ENCODE data around the gene DAAM2. TPM values are rescaled to one million over a fixed set of nuclear protein-coding genes. Genes with fewer than 3 reads are reported as not detected.

The DAAM2 gene
- total RNA-seq, 6 experiments from 2014 or later, result 1.6 to 9.8 (median 4.7) TPM

- H3K4me1 ChIP-seq, result no peaks in the 10 kb centered on the region
- no peaks in the 10 kb centered on the region for H3K36me3 ChIP-seq
- no peaks in the 10 kb centered on the region for H3K27me3 ChIP-seq
- no peaks in the 10 kb centered on the region for H3K9me3 ChIP-seq
- no peak overlapping the region for H3K4me3 ChIP-seq
- ATAC-seq (no peak), DNase-seq (no peak)
- intact Hi-C loops (cut with DNase I), result no loop called here
- H3K27ac ChIP-seq, result no peak overlapping the region
- TF ChIP-seq CTCF (IDR thresholded peaks at IDR 0.05) (no peak), POLR2A (IDR thresholded peaks at IDR 0.05) (no peak)
- 80% methylated on average over 5 of the region's 7 CpGs for WGBS (ENCODE audit: insufficient coverage, low coverage, low lambda C conversion rate, missing lambda C conversion rate)
Observed at GRCh38 chr6:39855356-39855995, 63.3 kb downstream of the DAAM2 start.

GRCh38 chr6:39859025-39859424 is 66.8 kb downstream of the DAAM2 start:
- H3K9me3 ChIP-seq, result no peaks in the 10 kb centered on the region
- no peak for TF ChIP-seq CTCF (IDR thresholded peaks at IDR 0.05)
- TF ChIP-seq POLR2A (IDR thresholded peaks at IDR 0.05), result no peak
- no peaks in the 10 kb centered on the region for H3K36me3 ChIP-seq
- H3K27me3 ChIP-seq, result no peaks in the 10 kb centered on the region
- DNase-seq (no peak), ATAC-seq (no peak)
- H3K4me1 ChIP-seq, result no peaks in the 10 kb centered on the region
- H3K27ac ChIP-seq, result no peak overlapping the region
- 83% methylated on average over 2 of the region's 2 CpGs for WGBS (ENCODE audit: insufficient coverage, low coverage, low lambda C conversion rate, missing lambda C conversion rate)
- H3K4me3 ChIP-seq, result no peak overlapping the region
- intact Hi-C loops (cut with DNase I), result no loop called here

GRCh38 chr6:39861663-39862062 is 69.5 kb downstream of the DAAM2 start:
- no peak overlapping the region for H3K4me3 ChIP-seq
- no peaks in the 10 kb centered on the region for H3K9me3 ChIP-seq
- ATAC-seq, result no peak
- H3K27ac ChIP-seq, result no peak overlapping the region
- DNase-seq, result no peak
- H3K36me3 ChIP-seq, result no peaks in the 10 kb centered on the region
- 33% methylated on average over 3 of the region's 3 CpGs for WGBS (ENCODE audit: insufficient coverage, low coverage, low lambda C conversion rate, missing lambda C conversion rate)
- H3K4me1 ChIP-seq, result no peaks in the 10 kb centered on the region
- TF ChIP-seq POLR2A (IDR thresholded peaks at IDR 0.05) (no peak), CTCF (IDR thresholded peaks at IDR 0.05) (no peak)
- H3K27me3 ChIP-seq, result no peaks in the 10 kb centered on the region
- intact Hi-C loops (cut with DNase I), result no loop called here

- H3K9me3 ChIP-seq, result no peaks in the 10 kb centered on the region
- no peaks in the 10 kb centered on the region for H3K4me1 ChIP-seq
- no peak overlapping the region for H3K27ac ChIP-seq
- TF ChIP-seq CTCF (IDR thresholded peaks at IDR 0.05), result peak; percentile 62 to 88 (median 79)
- no peak for TF ChIP-seq POLR2A (IDR thresholded peaks at IDR 0.05)
- intact Hi-C loops (cut with DNase I), result no loop called here
- DNase-seq, result peak; percentile 68 to 81 (median 75)
- H3K4me3 ChIP-seq, result no peak overlapping the region
- 31% methylated on average over 11 of the region's 15 CpGs for WGBS (ENCODE audit: insufficient coverage, low coverage, low lambda C conversion rate, missing lambda C conversion rate)
- ATAC-seq, result peak; percentile 74 to 87 (median 81)
- H3K27me3 ChIP-seq, result no peaks in the 10 kb centered on the region
- no peaks in the 10 kb centered on the region for H3K36me3 ChIP-seq
Observed at GRCh38 chr6:39865011-39865888, 73.1 kb downstream of the DAAM2 start.

All from right lobe of liver (tissue), 6 donors.